Esophagus squamous epithelium (tissue), 5 donors: Measurements from ENCODE around the gene PRR14L. TPM values are rescaled to one million over a fixed set of nuclear protein-coding genes. Genes with fewer than 3 reads are reported as not detected.
"Not testable (repeated sequence)": the region's sequence is repeated elsewhere in the genome, so short reads cannot be mapped to it uniquely, and the experiment has no call there.

ENCODE experiments used
- DNase-seq: peaks from one replicate; lab custom pipeline; 2025; lab: John Stamatoyannopoulos, UW
- H3K27ac ChIP-seq, 4 donors: fragments of 200-600 bp; sonication (generic); one replicate each; pipeline ENCODE4 v1.5.1; 2016 to 2019; ENCODE audit warnings: mild to moderate bottlenecking in 1 of 4
- H3K27me3 ChIP-seq, 4 donors: fragments of 200-600 bp; sonication (generic); 1 replicate in 3 of 4; 2 replicates in 1 of 4; pipeline versions ENCODE4 v1.5.1 to v1.6.0; 2017 to 2021; ENCODE audit warnings: antibody characterized with exemption in 1 of 4
- H3K36me3 ChIP-seq, 3 donors: fragments of 200-600 bp; sonication (generic); one replicate each; pipeline ENCODE4 v1.5.1; 2016 to 2019
- H3K4me1 ChIP-seq, 3 donors: fragments of 200-600 bp; sonication (generic); one replicate each; pipeline ENCODE4 v1.5.1; 2017 to 2019
- H3K4me3 ChIP-seq, 4 donors: fragments of 200-600 bp; sonication (generic); 1 replicate in 3 of 4; 2 replicates in 1 of 4; pipeline ENCODE4 v1.5.1; 2016 to 2019; ENCODE audit warnings: mild to moderate bottlenecking in 2 of 4, moderate library complexity in 1 of 4
- H3K9me3 ChIP-seq, 3 donors: fragments of 200-600 bp; sonication (generic); one replicate each; pipeline ENCODE4 v1.5.1; 2016 to 2019
- POLR2A ChIP-seq, 4 donors: fragments of 450-650 bp; IDR thresholded peaks; one replicate each; pipeline ENCODE4 v1.6.1; 2017; ENCODE audit warnings: antibody characterized with exemption in 4 of 4, mild to moderate bottlenecking in 4 of 4, moderate library complexity in 3 of 4
- WGBS, 2 donors: methylation state at CpG; one replicate each; pipeline ENCODE4 v1.1.5; 2018; 5-methylcytosine and 5-hydroxymethylcytosine counted together
- intact Hi-C: fragments of 100-400 bp; cut with DNase I; formaldehyde crosslinking; loops from one replicate; pipeline ENCODE4 v1.15.0; 2022
- total RNA-seq, 4 donors: library from RNA; depleted of rRNA; stranded (reverse); fragments of >200 nt; gene quantifications; one replicate each; pipeline ENCODE4 v1.1.0, GENCODE V29; 2016
- TF ChIP-seq, protein P1 (sequence below), 6 experiments: fragments of 450-650 bp in 4 of 6; fragments of 200-600 bp in 2 of 6; sonication (generic) in 2 of 6; IDR thresholded peaks; one replicate each; pipeline ENCODE4 v1.5.1; 2016 to 2019; ENCODE audit warnings: antibody characterized with exemption in 6 of 6, mild to moderate bottlenecking in 4 of 6, moderate library complexity in 4 of 6
- donor health status: DM: yes; HTN: yes; CAD: no.

Gene PRR14L
- total RNA-seq, 4 donors from 2014 or later = 17.2 to 30.5 (median 25.7) TPM

DNA sequence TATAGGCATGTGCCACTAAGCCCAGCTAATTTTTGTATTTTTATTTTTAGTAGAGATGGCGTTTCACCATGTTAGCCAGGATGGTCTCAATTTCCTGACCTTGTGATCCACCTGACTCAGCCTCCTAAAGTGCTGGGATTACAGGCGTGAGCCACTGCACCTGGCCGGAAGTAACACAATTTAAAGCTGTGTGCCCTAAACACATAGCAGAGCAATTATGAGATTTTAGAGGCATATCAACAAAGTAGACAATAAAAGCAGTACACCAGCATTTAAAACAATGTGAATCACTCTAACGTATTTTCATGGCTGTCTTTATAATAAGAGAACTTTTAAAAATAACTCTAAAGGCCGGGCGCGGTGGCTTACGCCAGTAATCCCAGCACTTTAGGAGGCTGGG, 42.4 kb downstream of the PRR14L start:
- WGBS, 2 donors = 82 to 87% methylated on average over 8 of the region's 8 CpGs
- Histone ChIP-seq H3K36me3 (peaks cover 0 to 100% (median 17%) of the 10 kb centered on the region in 3 donors), H3K27ac (no peak overlapping the region), H3K4me3 (no peak overlapping the region), H3K9me3 (no peaks in the 10 kb centered on the region), H3K27me3 (no peaks in the 10 kb centered on the region), H3K4me1 (no peaks in the 10 kb centered on the region)
- DNase-seq = no peak
- intact Hi-C loops = no loop called here
- TF ChIP-seq, protein P1, sequence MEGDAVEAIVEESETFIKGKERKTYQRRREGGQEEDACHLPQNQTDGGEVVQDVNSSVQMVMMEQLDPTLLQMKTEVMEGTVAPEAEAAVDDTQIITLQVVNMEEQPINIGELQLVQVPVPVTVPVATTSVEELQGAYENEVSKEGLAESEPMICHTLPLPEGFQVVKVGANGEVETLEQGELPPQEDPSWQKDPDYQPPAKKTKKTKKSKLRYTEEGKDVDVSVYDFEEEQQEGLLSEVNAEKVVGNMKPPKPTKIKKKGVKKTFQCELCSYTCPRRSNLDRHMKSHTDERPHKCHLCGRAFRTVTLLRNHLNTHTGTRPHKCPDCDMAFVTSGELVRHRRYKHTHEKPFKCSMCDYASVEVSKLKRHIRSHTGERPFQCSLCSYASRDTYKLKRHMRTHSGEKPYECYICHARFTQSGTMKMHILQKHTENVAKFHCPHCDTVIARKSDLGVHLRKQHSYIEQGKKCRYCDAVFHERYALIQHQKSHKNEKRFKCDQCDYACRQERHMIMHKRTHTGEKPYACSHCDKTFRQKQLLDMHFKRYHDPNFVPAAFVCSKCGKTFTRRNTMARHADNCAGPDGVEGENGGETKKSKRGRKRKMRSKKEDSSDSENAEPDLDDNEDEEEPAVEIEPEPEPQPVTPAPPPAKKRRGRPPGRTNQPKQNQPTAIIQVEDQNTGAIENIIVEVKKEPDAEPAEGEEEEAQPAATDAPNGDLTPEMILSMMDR (IDR thresholded peaks at IDR 0.05) = no peak
- TF ChIP-seq POLR2A (IDR thresholded peaks at IDR 0.05) = no peak

DNA sequence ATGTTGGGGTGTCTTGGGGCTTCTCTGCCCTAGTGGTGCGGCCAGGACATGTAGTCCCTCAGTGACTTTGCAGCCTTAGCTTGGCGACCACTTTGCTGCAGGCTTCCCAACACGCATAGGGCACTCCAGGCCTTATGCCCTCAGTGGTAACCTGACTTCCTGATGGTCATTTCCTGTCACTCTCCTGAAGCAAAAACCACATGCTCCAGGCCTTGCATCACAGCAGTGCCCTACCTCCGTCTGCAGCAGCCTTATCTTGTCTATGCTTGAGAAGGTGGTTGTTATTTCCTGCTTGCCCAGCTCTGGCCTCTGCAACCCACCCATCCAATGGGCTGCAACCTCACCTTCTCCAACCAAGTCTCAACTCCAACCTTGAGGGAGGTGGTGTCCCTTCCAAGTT, 54.5 kb downstream of the PRR14L start:
- no peak for TF ChIP-seq POLR2A (IDR thresholded peaks at IDR 0.05)
- TF ChIP-seq, protein P1 (IDR thresholded peaks at IDR 0.05) = no peak
- Histone ChIP-seq H3K4me3 (no peak overlapping the region), H3K4me1 (no peaks in the 10 kb centered on the region), H3K36me3 (peaks cover 0 to 100% (median 10%) of the 10 kb centered on the region in 3 donors), H3K27ac (no peak overlapping the region), H3K9me3 (no peaks in the 10 kb centered on the region), H3K27me3 (no peaks in the 10 kb centered on the region)
- 80 to 85% methylated on average over 2 to 4 of the region's 4 CpGs for WGBS, 2 donors
- no peak for DNase-seq
- intact Hi-C loops = no loop called here

DNA sequence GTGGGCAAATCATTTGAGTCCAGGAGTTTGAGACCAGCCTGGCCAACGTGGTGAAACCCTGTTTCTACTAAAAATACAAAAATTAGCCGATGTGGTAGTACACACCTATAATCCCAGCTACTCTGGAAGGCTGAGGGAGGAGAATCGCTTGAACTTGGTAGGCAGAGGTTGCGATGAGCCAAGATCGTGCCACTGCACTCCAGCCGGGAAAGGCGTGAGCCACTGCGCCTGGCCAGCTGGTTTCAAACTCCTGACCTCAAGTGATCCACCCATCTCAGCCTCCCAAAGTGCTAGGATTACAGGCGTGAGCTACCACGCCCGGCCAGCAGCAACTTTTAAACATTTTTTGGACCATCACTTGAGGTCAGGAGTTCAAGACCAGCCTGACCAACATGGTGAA, 55.9 kb downstream of the PRR14L start:
- H3K36me3 ChIP-seq = peaks cover 0 to 100% (median 17%) of the 10 kb centered on the region in 3 donors
- H3K27me3 ChIP-seq, DNase-seq, H3K4me3 ChIP-seq, intact Hi-C loops, H3K9me3 ChIP-seq, H3K4me1 ChIP-seq, H3K27ac ChIP-seq: not testable (repeated sequence)
- 92 to 98% methylated on average over 8 to 11 of the region's 11 CpGs for WGBS, 2 donors

DNA sequence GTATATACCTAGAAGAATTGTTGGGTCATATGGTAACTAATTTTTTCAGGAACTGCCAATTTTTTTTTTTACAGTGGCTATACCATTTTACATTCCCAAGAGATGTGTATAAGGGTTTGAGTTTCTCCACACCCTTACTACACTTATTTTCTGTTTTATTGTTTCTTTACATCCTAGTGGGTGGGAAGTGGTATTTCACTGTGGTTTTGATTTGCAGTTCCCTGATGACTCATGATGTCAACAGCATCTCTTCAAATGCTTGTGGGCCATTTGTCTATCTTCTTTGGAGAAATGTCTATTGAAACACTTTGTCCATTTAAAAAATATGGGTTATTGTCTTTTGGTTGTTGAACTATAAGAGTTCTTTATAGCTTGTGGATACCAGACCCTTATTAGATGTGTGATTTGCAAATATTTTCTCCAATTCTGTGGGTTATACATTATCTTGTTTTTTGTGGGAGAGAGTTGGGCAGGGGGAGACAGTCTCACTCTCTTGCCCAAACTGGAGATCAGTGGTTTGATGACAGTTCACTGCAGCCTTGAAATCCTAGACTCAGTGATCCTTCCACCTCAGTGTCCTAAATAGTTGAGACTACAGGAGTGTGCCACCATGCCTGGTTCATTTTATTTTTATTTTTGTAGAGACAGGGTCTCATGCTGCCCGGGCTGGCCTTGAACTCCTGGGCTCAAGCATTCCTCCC, 57.6 kb downstream of the PRR14L start:
- H3K36me3 ChIP-seq = peaks cover 0 to 100% (median 20%) of the 10 kb centered on the region in 3 donors
- intact Hi-C loops = no loop called here
- DNase-seq = no peak
- H3K4me3 ChIP-seq = no peak overlapping the region
- WGBS, 2 donors = 91 to 100% methylated on average over 1 of the region's 1 CpG
- no peaks in the 10 kb centered on the region for H3K4me1 ChIP-seq
- TF ChIP-seq, protein P1 (IDR thresholded peaks at IDR 0.05) = peak in 1 of 6 experiments; percentile 14
- TF ChIP-seq POLR2A (IDR thresholded peaks at IDR 0.05) = no peak
- no peaks in the 10 kb centered on the region for H3K27me3 ChIP-seq
- no peaks in the 10 kb centered on the region for H3K9me3 ChIP-seq
- no peak overlapping the region for H3K27ac ChIP-seq

DNA sequence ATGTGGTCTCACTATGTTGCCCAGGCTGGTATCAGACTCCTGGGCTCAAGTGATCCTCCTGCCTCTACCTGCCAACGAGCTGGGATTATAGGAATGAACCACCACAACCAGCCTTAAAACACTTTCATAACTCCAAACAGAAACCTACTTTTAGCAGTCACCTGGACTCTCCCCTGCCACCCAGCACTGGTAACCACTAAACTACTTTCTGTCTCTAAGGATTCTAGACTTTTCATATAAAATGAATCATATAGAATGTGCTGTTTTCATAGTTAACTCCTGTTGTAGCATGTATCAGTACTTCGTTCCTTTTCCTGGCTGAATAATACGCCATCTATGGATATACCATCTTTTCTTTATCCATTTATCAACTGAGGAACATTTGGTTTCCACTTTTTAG, 58.5 kb downstream of the PRR14L start:
- intact Hi-C loops = no loop called here

More for the DNA sequence above, 58.5 kb downstream of the PRR14L start:
- WGBS, 2 donors = 94 to 98% methylated on average over 3 of the region's 3 CpGs
- H3K27ac ChIP-seq = no peak overlapping the region
- H3K36me3 ChIP-seq = peaks cover 0 to 100% (median 29%) of the 10 kb centered on the region in 3 donors
- H3K4me1 ChIP-seq = no peaks in the 10 kb centered on the region
- H3K27me3 ChIP-seq = no peaks in the 10 kb centered on the region
- DNase-seq = no peak
- no peaks in the 10 kb centered on the region for H3K9me3 ChIP-seq
- H3K4me3 ChIP-seq = no peak overlapping the region
- no peak for TF ChIP-seq POLR2A (IDR thresholded peaks at IDR 0.05)
- TF ChIP-seq, protein P1 (IDR thresholded peaks at IDR 0.05) = no peak
